HCT116 (cell line): Measurements from ENCODE around the gene ITGA11.

Source experiments
- EZH2phosphoT487 ChIP-seq: fragments of 200-600 bp; IDR thresholded peaks from 2 replicates; pipeline ENCODE4 v1.6.1; 2018; ENCODE audit warnings: antibody characterized with exemption, borderline replicate concordance
- JUND ChIP-seq: IDR thresholded peaks from 2 replicates; pipeline ENCODE4 v1.6.1; 2012
- POLR2A ChIP-seq: IDR thresholded peaks from 2 replicates; pipeline ENCODE4 v1.7.0; 2011; ENCODE audit warnings: borderline replicate concordance; ENCODE audit not compliant: insufficient read depth, insufficient read length; ENCODE audit errors: extremely low read depth
- POLR2AphosphoS5 ChIP-seq: IDR thresholded peaks from 2 replicates; pipeline ENCODE4 v1.6.1; 2011; ENCODE audit warnings: mild to moderate bottlenecking, low read depth, low read length, moderate library complexity
- RAD21 ChIP-seq: IDR thresholded peaks from 2 replicates; pipeline ENCODE4 v1.6.1; 2012; ENCODE audit warnings: low read depth, mild to moderate bottlenecking
- ZNF274 ChIP-seq: fragments of 200-500 bp; sonication (Bioruptor generic); IDR thresholded peaks from 2 replicates; pipeline ENCODE4 v1.6.1; 2014; ENCODE audit warnings: mild to moderate bottlenecking, low read depth, low read length, inconsistent platforms
- TF ChIP-seq, protein P1 (sequence below), 3 experiments: fragments of 200-600 bp in 1 of 3; sonication (generic) in 1 of 3; IDR thresholded peaks in 2 of 3; conservative IDR thresholded peaks in 1 of 3; 2 replicates each; pipeline ENCODE4 v1.5.1; 2012 to 2017; ENCODE audit warnings: low read depth in 2 of 3, low read length in 2 of 3, antibody characterized with exemption in 1 of 3, borderline replicate concordance in 1 of 3, control low read depth in 1 of 3, mild to moderate bottlenecking in 1 of 3, mixed read lengths in 1 of 3, mixed run types in 1 of 3, moderate library complexity in 1 of 3; ENCODE audit not compliant: insufficient read depth in 1 of 3
- TF ChIP-seq, protein P2 (sequence below): IDR thresholded peaks from 2 replicates; pipeline ENCODE4 v1.6.1; 2012; ENCODE audit warnings: low read depth
- TF ChIP-seq, protein P3 (sequence below): IDR thresholded peaks from 2 replicates; pipeline ENCODE4 v1.6.1; 2011; ENCODE audit warnings: mild to moderate bottlenecking, low read length, moderate library complexity; ENCODE audit not compliant: insufficient replicate concordance; ENCODE audit errors: extremely low read depth
- TF ChIP-seq, protein P4 (sequence below): IDR thresholded peaks from 2 replicates; pipeline ENCODE4 v1.6.1; 2012

GRCh38 chr15:68426116-68426515 is 5.8 kb downstream of the ITGA11 start:
- TF ChIP-seq, protein P1, sequence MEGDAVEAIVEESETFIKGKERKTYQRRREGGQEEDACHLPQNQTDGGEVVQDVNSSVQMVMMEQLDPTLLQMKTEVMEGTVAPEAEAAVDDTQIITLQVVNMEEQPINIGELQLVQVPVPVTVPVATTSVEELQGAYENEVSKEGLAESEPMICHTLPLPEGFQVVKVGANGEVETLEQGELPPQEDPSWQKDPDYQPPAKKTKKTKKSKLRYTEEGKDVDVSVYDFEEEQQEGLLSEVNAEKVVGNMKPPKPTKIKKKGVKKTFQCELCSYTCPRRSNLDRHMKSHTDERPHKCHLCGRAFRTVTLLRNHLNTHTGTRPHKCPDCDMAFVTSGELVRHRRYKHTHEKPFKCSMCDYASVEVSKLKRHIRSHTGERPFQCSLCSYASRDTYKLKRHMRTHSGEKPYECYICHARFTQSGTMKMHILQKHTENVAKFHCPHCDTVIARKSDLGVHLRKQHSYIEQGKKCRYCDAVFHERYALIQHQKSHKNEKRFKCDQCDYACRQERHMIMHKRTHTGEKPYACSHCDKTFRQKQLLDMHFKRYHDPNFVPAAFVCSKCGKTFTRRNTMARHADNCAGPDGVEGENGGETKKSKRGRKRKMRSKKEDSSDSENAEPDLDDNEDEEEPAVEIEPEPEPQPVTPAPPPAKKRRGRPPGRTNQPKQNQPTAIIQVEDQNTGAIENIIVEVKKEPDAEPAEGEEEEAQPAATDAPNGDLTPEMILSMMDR (IDR thresholded peaks at IDR 0.05 in 2 of 3, conservative IDR thresholded peaks at IDR 0.05 in 1 of 3; ENCODE audit: borderline replicate concordance in 1 of 3, insufficient read depth in 1 of 3, low read depth in 2 of 3, low read length in 2 of 3): no peak
- TF ChIP-seq JUND (no peak), POLR2AphosphoS5 (no peak), POLR2A (no peak), EZH2phosphoT487 (no peak), ZNF274 (no peak), RAD21 (no peak)
- TF ChIP-seq, protein P2, sequence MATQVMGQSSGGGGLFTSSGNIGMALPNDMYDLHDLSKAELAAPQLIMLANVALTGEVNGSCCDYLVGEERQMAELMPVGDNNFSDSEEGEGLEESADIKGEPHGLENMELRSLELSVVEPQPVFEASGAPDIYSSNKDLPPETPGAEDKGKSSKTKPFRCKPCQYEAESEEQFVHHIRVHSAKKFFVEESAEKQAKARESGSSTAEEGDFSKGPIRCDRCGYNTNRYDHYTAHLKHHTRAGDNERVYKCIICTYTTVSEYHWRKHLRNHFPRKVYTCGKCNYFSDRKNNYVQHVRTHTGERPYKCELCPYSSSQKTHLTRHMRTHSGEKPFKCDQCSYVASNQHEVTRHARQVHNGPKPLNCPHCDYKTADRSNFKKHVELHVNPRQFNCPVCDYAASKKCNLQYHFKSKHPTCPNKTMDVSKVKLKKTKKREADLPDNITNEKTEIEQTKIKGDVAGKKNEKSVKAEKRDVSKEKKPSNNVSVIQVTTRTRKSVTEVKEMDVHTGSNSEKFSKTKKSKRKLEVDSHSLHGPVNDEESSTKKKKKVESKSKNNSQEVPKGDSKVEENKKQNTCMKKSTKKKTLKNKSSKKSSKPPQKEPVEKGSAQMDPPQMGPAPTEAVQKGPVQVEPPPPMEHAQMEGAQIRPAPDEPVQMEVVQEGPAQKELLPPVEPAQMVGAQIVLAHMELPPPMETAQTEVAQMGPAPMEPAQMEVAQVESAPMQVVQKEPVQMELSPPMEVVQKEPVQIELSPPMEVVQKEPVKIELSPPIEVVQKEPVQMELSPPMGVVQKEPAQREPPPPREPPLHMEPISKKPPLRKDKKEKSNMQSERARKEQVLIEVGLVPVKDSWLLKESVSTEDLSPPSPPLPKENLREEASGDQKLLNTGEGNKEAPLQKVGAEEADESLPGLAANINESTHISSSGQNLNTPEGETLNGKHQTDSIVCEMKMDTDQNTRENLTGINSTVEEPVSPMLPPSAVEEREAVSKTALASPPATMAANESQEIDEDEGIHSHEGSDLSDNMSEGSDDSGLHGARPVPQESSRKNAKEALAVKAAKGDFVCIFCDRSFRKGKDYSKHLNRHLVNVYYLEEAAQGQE: no peak
- TF ChIP-seq, protein P3, sequence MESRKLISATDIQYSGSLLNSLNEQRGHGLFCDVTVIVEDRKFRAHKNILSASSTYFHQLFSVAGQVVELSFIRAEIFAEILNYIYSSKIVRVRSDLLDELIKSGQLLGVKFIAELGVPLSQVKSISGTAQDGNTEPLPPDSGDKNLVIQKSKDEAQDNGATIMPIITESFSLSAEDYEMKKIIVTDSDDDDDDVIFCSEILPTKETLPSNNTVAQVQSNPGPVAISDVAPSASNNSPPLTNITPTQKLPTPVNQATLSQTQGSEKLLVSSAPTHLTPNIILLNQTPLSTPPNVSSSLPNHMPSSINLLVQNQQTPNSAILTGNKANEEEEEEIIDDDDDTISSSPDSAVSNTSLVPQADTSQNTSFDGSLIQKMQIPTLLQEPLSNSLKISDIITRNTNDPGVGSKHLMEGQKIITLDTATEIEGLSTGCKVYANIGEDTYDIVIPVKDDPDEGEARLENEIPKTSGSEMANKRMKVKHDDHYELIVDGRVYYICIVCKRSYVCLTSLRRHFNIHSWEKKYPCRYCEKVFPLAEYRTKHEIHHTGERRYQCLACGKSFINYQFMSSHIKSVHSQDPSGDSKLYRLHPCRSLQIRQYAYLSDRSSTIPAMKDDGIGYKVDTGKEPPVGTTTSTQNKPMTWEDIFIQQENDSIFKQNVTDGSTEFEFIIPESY: no peak
- TF ChIP-seq, protein P4, sequence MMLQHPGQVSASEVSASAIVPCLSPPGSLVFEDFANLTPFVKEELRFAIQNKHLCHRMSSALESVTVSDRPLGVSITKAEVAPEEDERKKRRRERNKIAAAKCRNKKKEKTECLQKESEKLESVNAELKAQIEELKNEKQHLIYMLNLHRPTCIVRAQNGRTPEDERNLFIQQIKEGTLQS: no peak
